DMS114 treated with DMSO at 0.1 percent for 48 hours (cell line): Measurements from ENCODE around the gene IL17A.

Source experiments
- DNase-seq: peaks from one replicate; lab custom pipeline; 2025; ENCODE audit not compliant: unreplicated experiment; lab: John Stamatoyannopoulos, UW

The IL17A gene

GRCh38 chr6:52186075-52186474 is at the start of gene IL17A:
Gene IL17A (plus strand): TSS chr6:52186375. CDS start chr6:52186432, 57 bp downstream.
- no peak for DNase-seq

DNA sequence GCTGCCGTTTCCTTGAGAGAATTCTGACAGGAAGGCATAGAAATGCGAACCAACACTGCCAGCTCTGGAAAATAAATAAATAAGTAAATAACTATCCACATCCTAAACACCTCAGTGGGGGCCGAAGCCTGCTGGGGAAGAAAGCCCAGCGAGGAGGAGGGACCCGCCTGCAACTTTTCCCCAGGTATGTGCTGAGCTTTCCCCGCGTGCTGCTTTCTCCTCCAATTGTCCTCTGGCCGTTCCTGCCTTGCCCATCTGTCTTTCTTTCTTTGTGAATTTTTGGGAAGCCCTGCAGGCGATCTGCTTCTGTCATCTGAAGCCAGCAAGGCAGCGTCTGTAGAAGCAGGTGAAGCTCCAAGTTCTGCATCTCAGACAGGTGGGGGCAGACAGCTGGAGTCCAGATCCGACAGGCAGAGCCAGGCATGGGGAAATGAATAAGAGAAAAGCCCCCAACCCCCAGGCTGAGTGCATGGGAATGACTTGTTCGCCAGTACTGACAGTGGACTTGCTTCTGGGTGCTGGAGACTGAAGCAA is 49.2 kb upstream of the IL17A start:
- DNase-seq, result no peak

DNA sequence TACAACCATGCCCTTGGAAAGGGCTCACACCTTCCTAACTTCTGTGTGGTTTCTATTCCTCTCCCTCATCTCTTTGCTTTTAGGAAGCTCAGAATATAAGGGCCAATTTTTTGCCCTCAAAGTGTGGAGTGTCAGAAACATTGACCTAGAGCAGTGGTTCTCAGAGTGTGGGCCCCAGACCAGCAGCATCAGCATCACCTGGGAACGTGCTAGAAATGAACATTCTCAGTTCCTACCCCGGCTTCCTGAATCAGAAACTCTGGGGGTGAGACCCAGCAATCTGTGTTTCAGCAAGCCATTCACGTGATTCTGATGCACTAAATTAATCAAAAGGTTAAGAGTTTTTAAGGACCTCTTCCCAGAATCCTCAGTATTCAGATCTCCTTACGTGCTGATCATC is 47.9 kb upstream of the IL17A start:
- DNase-seq, result no peak

- no peak for DNase-seq
These were observed 46.0 kb upstream of the IL17A start for GRCh38 chr6:52139985-52140680.

DNA sequence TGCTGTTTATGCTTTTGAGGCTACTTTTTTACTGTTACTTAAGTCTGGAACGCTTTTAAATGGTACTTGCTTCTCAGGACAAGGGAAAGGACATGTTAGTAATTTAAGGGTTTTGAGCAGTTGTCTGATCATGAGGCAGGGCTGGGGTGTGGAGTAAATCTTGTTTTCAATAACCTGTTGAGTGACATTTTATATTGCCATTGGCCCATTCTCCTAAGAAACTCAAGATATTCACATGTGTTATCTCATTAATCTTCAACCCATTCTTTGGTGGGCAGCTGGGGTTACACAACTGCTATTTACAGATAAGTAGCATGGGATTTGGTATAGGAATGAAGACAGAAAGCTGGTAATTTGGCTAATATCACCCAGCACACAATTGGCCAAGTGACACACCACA is 44.6 kb upstream of the IL17A start:
- DNase-seq, result no peak

DNA sequence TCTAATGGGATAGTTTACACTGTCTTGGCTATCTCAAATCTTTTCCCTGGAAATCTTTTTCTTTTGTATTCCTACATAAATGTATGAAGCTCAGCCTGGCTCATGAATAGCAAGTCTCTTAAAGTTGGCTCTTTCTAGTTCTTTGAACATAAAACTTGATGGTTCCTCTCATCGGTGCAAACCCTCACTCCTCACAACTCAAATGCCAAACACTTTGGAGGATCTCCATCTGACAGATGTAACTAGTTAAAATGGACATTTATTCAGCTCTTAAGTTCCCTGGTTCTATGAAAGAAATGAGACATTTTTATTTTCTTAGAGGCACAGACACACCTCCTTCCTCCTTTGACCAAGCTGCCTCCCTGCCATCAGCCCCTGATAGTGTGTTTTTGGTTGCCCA is 43.6 kb upstream of the IL17A start:
- no peak for DNase-seq

GRCh38 chr6:52143551-52143950 is 42.6 kb upstream of the IL17A start:
- DNase-seq, result no peak

DNA sequence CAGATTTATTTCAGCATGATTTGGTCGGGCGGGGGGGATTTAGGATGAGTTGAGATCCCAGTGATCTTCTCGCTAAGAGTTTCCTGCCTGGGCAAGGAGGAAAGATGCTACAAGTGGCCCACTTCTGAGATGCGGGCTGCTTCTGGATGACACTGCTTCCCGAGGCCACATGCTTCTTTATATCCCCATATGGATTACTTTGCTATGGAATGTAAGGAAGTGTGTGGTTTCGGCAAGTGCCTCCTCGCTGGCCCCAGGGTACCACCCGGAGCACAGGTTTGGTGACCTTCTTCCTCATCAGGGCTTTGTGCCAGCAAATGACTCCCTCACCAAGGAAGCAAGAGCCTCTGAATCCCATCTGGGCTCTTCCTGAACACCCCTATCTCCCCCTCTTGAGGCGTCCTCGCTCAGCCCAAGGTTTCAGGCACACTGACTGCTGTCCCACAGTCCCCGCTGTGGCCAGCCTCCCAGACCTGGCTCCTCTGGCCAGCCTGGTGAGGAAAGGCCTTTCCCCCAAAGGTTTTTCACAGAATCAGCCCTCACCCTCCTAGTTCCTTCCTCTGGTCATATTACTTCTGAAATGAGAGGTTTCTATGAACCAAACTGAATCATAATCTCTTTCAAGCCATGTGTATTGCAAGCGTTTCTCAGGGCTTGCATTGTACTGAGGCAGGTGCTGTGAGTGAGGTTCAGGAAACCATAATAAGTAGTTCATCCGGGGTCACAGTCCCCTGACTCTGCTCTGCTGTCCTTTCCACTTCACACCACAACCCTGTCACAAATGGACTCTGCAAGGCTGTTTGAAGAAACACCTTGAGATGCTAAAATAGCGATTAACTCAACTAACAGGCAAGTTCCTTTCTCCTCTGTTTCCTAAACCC is 41.7 kb upstream of the IL17A start:
- DNase-seq, result no peak

DNA sequence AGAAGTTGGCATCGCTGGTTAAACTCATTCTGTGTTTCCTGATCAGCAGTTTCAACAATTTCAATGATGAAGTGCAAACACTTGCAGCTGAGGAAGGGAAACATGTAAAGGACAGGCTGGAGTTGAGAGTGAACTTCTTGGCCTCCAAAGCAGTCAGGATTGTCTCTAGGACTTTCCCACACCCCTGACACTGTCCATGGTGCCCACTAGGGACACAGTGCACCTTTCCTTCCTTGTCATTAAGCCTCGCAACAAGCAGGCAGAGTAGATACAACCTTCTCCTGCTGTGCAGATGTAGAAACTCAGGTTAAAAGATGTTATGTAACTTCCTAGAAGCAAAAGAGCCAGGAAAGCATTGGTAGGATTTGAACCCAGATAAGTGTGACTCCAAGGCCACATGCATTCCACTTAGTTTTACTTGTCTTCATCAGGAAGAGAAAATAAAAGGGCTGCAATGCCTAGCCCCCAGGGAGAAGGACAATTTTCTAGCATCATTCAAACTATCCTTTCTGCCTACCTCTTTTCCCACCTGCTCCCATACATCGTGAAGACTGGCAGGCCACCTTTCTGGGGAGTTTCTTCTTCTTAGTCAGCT is 39.2 kb upstream of the IL17A start:
- DNase-seq, result no peak

DNA sequence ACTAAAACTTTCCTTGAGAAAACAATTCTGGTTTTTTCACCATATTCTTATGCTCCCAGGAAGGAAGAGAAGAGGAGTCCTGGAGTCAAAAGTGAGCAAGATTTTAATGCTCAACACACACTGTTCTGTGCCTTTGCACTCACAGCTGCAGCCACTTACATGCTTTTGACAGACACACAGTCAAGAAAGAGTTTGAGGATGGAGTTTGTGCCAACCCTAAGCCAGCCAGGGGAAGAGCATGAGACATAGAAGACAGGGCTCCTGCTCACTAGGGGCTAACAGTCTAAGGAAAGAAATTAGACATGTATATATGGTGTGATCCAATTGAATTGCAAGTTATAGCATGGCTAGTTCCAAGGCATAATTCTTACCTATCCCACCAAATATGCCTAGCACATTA is 37.1 kb upstream of the IL17A start:
- no peak for DNase-seq

- DNase-seq, result no peak
These were observed 36.2 kb upstream of the IL17A start for GRCh38 chr6:52149949-52150348.

DNA sequence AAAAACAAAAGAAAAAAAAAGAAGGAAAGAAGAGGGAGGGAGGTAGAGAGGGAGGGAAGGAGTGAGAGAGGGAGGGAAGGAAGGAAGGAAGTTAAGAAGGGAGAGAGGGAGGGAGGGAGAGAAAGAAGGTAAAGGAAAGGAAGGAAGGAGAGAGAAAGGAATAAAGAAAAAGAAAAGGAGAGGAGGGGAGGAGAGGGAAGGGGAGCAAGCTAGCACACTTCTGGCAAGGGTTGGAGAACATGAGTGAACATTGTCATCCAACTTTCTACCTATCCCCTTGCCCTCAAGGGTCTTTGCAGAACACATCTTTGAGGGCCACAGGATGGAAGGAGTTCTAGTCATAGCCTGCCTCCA is 34.1 kb upstream of the IL17A start:
- DNase-seq, result no peak

GRCh38 chr6:52152711-52153160 is 33.4 kb upstream of the IL17A start:
- no peak for DNase-seq

GRCh38 chr6:52154381-52154780 is 31.8 kb upstream of the IL17A start:
- no peak for DNase-seq

DNA sequence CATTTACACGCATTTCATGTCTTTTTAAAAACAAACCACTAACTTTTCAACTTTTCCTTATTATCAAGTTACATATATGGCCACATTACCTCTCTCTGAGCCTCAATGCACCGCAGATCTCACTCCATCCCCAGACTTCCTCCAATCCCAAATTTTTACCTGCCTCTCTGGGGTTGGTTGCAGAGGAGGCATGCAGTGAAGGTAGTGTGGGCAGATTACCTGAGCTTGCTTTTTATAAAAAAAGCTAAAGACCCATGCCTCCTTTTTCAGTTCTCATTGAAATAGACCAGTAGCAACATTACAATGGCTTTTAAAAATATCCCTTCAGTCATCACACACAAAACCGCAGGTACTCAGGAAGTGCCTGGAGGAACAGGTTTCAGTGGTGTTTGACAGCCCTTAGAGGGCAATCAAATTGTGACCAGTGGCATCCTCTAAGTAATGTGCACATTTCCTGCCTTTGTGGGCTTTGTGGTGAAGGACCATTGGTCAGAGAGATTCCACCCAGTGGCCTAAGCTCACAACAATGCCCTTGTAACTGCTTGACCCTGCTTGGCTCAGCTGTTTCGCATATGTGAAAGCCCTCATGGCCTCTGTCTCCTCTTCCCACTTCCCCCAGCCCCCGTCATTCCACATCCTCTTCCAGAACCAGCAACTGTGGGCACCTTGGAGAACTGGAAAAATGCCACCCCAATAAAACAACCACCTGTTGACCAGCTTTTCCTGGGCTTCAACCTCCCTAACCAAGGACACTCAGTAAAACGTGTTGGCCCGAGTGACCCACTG is 30.2 kb upstream of the IL17A start:
- DNase-seq, result no peak

DNA sequence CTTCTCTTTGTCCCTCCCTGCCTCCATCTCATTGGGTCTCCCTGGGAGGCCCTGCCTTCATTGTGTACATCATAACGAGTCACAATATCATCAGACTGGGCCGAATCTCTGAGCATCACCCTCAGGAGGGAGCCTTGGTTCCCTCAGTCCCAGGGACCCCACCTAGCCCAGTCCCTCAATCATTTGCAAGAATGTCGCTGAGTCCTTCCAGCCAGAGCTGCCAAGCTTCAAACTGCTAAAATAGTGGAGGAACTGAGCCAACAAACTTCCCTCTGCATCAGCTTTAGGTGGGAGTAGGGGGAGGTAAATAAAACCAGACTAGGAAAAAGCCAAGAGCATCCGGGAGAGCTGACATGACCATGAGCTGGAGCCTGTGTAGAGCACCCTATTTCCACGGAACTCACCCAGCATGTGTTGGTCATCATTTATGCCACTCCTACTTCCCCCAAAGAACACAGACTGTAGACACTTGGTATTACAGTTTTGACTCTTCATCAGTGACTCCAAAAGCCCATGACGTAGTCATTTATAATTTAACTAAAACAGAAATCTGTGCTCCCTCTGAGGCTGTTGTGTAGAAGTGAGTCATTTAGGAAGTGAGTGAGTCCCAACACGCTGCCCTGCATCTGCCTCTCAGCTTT is 28.8 kb upstream of the IL17A start:
- DNase-seq, result no peak

DNA sequence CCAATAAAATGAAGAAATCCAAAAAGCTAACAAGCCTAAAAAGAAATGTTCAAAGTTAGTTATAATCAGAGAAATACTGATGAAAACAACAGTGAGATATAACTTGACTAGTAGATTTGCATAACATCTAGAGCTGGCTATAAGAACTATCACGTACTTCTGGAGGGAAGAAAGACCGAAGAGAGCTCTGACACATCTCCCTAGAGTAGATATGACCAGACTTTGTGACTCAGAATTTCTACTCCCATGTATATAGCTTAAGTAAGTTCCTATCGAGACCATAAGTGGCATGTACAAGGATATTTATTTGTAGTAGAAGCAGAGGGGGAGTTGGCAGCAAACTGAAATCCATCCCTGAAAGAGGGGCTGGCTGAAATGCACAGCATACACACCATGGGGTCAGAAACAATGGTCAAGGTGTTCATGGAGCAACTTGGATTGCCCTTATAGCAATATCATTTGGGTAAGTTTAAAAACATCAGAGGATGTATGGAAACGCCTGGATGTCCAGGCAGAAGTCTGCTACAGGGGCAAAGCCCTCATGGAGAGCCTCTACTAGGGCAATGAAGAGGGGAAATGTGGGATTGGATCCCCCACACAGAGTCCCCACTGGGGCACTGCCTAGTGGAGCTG is 25.6 kb upstream of the IL17A start:
- no peak for DNase-seq

- no peak for DNase-seq
These were observed 24.3 kb upstream of the IL17A start for GRCh38 chr6:52161689-52162438.
